ENCODE results near the gene LIPE.
A peak's percentile ranks its signal among the peaks of the same experiment; 100 is the strongest.

Gene LIPE

DNA sequence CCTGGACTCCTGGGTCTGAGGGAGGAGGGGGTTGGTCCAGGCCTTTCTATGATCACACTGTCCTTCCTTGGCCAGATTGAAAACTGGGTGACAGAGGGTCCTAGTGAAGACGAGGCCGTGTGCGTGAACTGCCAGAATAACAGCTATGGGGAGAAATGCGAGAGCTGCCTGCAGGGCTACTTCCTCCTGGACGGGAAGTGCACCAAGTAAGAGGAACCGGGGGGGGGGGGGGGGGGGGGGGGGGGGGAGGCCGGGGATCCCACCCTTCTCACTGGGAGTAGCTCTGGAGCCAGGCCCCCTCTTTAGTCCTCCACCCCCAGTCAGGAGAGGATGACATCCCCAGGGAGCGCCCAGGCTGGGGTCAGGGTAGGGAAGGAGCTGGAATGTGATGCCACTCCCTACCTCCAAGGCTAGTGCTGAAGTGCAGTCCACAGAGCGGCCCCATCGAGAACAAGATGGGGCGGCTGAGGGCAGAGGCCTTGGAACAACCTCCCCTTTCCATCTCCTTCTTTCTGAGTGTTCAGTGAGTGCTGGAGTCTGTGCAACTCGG, 56.5 kb downstream of the LIPE start:
- no peak overlapping the region for H3K4me3 ChIP-seq (replicated peaks; ENCODE audit: low read depth, low read length)
- TF ChIP-seq, protein P1, sequence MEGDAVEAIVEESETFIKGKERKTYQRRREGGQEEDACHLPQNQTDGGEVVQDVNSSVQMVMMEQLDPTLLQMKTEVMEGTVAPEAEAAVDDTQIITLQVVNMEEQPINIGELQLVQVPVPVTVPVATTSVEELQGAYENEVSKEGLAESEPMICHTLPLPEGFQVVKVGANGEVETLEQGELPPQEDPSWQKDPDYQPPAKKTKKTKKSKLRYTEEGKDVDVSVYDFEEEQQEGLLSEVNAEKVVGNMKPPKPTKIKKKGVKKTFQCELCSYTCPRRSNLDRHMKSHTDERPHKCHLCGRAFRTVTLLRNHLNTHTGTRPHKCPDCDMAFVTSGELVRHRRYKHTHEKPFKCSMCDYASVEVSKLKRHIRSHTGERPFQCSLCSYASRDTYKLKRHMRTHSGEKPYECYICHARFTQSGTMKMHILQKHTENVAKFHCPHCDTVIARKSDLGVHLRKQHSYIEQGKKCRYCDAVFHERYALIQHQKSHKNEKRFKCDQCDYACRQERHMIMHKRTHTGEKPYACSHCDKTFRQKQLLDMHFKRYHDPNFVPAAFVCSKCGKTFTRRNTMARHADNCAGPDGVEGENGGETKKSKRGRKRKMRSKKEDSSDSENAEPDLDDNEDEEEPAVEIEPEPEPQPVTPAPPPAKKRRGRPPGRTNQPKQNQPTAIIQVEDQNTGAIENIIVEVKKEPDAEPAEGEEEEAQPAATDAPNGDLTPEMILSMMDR (IDR thresholded peaks at IDR 0.05; ENCODE audit: low read depth, low read length, missing control alignments) = no peak
- DNase-seq (ENCODE audit: extremely low read depth, low read depth) = peak; percentile 85

DNA sequence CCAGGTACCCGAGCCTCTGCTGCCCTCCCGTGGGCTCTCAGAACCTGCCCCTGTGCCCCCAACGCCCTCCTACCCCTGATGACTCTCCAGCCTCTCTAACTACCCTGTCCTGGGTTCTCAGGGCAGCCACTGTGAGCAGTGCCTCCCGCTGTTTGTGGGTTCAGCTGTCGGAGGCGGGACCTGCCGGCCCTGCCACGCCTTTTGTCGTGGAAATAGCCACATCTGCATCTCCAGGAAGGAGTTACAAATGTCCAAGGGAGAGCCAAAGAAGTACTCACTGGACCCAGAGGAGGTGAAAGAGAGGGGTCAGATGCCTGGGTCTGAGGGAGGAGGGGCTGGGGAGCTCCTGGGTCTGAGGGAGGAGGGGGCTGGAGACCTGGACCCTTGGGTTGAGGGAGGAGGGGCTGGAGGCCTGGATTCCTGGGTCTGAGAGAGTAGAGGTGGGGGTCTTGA, 57.1 kb downstream of the LIPE start:
- no peak for DNase-seq (ENCODE audit: extremely low read depth, low read depth)
- H3K4me3 ChIP-seq (replicated peaks; ENCODE audit: low read depth, low read length) = no peak overlapping the region

DNA sequence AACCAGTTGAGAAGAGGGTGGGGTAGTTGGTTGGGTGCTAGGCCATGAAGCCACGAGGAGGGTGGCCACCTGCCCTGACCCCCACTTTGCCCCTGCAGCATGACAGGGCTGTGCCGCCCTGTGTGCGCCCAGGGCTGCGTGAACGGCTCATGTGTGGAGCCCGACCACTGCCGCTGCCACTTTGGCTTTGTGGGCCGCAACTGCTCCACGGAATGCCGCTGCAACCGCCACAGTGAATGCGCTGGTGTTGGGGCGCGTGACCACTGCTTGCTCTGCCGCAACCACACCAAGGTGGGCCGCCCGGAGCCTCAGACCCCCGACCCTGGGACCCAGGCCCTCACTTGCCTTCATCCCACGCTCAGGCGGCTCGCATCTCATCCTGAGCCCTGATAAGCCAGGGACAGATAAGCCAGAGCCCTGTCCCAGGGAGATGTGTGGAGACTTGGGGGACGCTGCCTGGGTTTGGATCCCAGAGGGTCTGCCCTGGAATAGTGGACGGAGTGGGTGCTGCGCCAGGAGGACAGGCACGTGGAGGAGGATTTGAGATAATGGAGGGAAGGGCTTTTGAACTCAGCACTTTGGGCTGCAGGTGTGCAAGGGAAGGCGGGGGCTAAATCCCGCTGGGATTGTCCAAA, 57.6 kb downstream of the LIPE start:
- TF ChIP-seq, protein P1 (IDR thresholded peaks at IDR 0.05; ENCODE audit: low read depth, low read length, missing control alignments) = no peak
- H3K4me3 ChIP-seq (replicated peaks; ENCODE audit: low read depth, low read length) = no peak overlapping the region
- no peak for DNase-seq (ENCODE audit: extremely low read depth, low read depth)

More for the DNA sequence above, 57.1 kb downstream of the LIPE start:
- TF ChIP-seq, protein P1 (IDR thresholded peaks at IDR 0.05; ENCODE audit: low read depth, low read length, missing control alignments) = no peak

DNA sequence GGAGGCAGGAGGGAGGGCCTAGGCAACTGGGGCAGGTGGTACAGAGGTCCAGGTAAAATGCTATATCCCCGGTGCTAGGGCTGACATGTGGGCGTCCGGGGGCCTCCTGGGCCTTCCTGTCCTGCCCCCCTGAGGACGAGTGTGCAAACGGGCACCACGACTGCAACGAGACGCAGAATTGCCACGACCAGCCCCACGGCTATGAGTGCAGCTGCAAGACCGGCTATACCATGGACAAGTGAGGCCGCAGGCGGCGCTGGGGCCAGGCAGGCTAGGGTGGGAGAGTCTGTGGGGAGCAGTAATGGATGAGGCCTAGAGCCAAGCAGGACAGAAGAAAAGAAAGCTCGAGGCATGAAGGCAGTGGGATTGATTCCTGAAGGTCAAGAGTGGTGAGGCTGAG, 58.4 kb downstream of the LIPE start:
- no peak for DNase-seq (ENCODE audit: extremely low read depth, low read depth)
- H3K4me3 ChIP-seq (replicated peaks; ENCODE audit: low read depth, low read length) = no peak overlapping the region
- TF ChIP-seq, protein P1 (IDR thresholded peaks at IDR 0.05; ENCODE audit: low read depth, low read length, missing control alignments) = no peak

DNA sequence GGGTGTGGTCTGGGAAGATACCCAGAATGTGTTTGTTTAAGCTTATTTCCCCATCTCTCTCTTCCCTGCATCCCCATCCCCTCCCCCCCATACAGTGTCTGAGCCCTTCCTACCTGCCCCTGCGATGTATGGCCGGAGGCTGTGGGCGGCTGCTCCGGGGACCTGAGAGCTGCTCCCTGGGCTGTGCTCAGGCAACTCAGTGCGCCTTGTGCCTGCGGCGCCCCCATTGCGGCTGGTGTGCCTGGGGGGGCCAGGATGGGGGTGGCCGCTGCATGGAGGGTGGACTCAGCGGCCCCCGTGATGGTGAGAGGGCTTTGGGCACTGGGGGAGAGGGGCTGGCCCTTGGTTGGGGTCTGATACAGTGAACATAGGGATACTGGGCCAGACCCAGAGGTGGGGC, 58.8 kb downstream of the LIPE start:
- no peak for DNase-seq (ENCODE audit: extremely low read depth, low read depth)
- TF ChIP-seq, protein P1 (IDR thresholded peaks at IDR 0.05; ENCODE audit: low read depth, low read length, missing control alignments) = no peak
- no peak overlapping the region for H3K4me3 ChIP-seq (replicated peaks; ENCODE audit: low read depth, low read length)

DNA sequence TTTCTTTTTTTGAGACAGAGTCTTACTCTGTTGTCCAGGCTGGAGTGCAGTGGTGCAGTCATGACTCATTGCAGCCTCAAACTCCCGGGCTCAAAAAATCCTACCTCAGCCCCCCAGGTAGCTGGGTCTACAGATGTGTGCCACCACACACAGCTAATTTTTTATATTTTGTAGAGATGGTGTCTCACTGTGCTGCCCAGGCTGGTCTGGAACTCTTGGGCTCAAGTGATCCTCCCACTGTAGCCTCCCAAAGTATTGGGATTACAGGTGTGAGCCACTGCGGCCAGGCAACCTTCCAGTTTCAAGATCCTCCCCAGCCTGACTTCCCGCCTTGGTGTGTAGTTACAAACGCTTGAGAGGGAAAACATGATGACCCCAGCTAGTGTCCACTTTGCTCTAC, 59.3 kb downstream of the LIPE start:
- TF ChIP-seq, protein P1 (IDR thresholded peaks at IDR 0.05; ENCODE audit: low read depth, low read length, missing control alignments) = no peak
- no peak for DNase-seq (ENCODE audit: extremely low read depth, low read depth)

More for the DNA sequence above, 59.3 kb downstream of the LIPE start:
- no peak overlapping the region for H3K4me3 ChIP-seq (replicated peaks; ENCODE audit: low read depth, low read length)
